ENCODE measurements around the gene ADM2.
"Not testable (repeated sequence)": the region's sequence is repeated elsewhere in the genome, so short reads cannot be mapped to it uniquely, and the experiment has no call there.

Gene ADM2

GRCh38 chr22:50529897-50530579, 48.7 kb downstream of the ADM2 start, which contains the start of gene TYMP:
Gene TYMP (minus strand): TSS chr22:50530012. CDS start chr22:50529709, 303 bp downstream.
- no peak for TF ChIP-seq CTCF (IDR thresholded peaks at IDR 0.05; ENCODE audit: low read depth, low read length, missing control alignments)
- H3K4me3 ChIP-seq (replicated peaks; ENCODE audit: low read depth, low read length): peak within 1 kb of the TSS; percentile 43
- no peak for DNase-seq (ENCODE audit: extremely low read depth, low read depth)

- TF ChIP-seq CTCF (IDR thresholded peaks at IDR 0.05; ENCODE audit: low read depth, low read length, missing control alignments): no peak
- no peak for DNase-seq (ENCODE audit: extremely low read depth, low read depth)
- peak overlapping the region; percentile 43 for H3K4me3 ChIP-seq (replicated peaks; ENCODE audit: low read depth, low read length)
These were observed 49.2 kb downstream of the ADM2 start for GRCh38 chr22:50530580-50530876.

- DNase-seq (ENCODE audit: extremely low read depth, low read depth): no peak
- no peak for TF ChIP-seq CTCF (IDR thresholded peaks at IDR 0.05; ENCODE audit: low read depth, low read length, missing control alignments)
- H3K4me3 ChIP-seq (replicated peaks; ENCODE audit: low read depth, low read length): peak overlapping the region; percentile 43
These were observed 49.7 kb downstream of the ADM2 start for GRCh38 chr22:50530877-50531545.

DNA sequence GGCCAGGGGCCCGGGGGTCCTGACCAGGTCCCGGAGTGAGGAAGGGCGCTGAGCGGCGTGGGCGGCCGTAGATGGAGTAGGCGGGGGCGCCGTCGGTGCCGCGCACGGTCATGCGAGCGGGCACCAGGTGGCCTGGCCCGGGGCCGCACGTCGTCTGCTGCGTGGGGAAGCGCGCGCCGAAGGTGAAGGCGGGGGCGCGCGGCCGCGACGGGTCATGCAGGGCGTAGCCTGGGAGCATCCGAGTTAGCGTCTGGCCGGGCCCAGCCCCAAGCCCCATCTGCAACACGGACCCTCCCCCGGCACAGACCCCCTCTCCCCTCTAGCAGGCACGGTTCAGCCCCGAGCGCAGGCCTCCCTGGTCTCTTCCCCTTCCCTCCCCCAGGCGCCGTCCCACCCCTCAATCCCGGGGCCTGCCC, 50.2 kb downstream of the ADM2 start:
- H3K4me3 ChIP-seq (replicated peaks; ENCODE audit: low read depth, low read length): peak overlapping the region; percentile 43
- no peak for DNase-seq (ENCODE audit: extremely low read depth, low read depth)
- TF ChIP-seq CTCF (IDR thresholded peaks at IDR 0.05; ENCODE audit: low read depth, low read length, missing control alignments): no peak

DNA sequence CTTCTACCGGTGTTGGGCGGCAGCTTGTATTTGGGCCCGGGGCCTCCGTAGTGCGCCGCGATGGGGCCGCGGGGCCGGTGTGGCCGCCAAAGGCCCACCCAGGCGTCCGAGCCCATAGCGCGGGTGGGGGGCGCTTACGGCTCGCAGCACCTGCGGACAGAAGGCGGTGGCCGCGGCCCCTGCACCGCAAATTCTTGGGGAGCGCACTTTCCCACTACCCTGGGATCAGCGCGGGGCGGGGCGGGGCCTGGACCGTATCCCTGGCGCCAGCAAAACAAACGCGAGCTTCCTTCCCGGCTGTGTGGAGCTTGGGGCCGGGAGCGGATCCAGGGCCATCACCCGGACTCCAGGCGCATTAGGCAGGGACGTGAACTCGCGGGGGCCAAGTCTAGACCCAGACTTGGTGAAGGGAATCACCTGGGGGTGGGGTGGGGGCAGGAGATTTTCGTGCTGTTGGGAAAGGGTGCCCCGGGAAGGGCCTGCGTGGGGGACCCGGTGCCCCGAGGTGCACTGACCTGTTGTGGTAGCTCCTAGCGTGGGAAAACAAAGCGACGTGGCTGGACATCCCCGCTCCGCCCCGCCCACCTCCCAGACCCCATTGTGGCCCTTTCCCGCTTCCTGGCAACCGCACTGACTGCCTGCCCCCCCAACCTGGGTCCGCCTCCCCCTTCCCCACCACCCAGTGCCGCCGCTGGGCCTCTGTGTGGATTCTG, 50.8 kb downstream of the ADM2 start:
- no peak for TF ChIP-seq CTCF (IDR thresholded peaks at IDR 0.05; ENCODE audit: low read depth, low read length, missing control alignments)
- H3K4me3 ChIP-seq (replicated peaks; ENCODE audit: low read depth, low read length): peak overlapping the region; percentile 43
- DNase-seq (ENCODE audit: extremely low read depth, low read depth): no peak

DNA sequence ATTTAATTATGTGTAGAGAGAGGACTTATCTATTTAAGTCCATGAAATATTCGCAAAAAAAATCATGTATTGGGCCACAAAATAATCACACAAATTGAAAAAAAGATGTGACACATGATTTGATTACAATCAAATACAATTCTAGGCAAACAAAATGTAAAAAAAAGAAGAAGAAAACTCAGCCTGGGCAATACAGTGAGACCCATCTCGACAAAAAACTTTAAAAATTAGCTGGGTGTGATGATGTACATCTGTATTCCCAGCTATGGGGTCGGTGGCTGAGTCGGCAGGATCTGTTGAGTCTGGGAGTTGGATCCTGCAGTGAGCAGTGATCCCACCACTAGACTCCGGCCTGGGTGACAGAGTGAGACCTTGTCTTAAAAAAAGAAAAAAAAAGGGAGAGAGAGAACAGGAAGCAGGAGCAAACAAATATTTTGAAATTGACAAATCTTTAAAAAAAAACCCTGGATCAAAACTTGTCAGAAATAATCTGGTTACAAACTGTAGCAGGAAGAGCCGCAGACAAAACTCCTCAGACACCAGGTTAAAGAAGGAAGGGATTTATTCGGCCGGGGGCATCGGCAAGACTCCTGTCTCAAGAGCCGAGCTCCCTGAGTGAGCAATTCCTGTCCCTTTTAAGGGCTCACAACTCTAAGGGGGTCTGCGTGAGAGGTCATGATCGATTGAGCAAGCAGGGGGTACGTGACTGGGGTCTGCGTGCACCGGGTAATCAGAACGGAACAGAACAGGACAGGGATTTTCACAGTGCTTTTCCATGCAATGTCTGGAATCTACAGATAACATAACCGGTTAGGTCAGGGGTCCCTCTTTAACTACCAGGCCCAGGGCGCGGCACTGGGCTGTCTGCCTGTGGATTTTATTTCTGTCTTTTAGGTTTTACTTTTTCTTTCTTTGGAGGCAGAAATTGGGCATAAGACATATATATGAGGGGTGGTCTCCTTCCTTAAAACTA, 51.8 kb downstream of the ADM2 start:
- TF ChIP-seq CTCF (IDR thresholded peaks at IDR 0.05; ENCODE audit: low read depth, low read length, missing control alignments): no peak
- no peak overlapping the region for H3K4me3 ChIP-seq (replicated peaks; ENCODE audit: low read depth, low read length)
- DNase-seq (ENCODE audit: extremely low read depth, low read depth): no peak

- not testable (repeated sequence) for H3K4me3 ChIP-seq (replicated peaks; ENCODE audit: low read depth, low read length); DNase-seq (ENCODE audit: extremely low read depth, low read depth)
These were observed 52.7 kb downstream of the ADM2 start for GRCh38 chr22:50533856-50534711.
